Measurements from ENCODE around the gene RTN4RL1. TPM values are rescaled to one million over a fixed set of nuclear protein-coding genes. Genes with fewer than 3 reads are reported as not detected.

RTN4RL1 gene
- total RNA-seq, 2 donors from 2014 or later, result 3.1 to 3.6 TPM

DNA sequence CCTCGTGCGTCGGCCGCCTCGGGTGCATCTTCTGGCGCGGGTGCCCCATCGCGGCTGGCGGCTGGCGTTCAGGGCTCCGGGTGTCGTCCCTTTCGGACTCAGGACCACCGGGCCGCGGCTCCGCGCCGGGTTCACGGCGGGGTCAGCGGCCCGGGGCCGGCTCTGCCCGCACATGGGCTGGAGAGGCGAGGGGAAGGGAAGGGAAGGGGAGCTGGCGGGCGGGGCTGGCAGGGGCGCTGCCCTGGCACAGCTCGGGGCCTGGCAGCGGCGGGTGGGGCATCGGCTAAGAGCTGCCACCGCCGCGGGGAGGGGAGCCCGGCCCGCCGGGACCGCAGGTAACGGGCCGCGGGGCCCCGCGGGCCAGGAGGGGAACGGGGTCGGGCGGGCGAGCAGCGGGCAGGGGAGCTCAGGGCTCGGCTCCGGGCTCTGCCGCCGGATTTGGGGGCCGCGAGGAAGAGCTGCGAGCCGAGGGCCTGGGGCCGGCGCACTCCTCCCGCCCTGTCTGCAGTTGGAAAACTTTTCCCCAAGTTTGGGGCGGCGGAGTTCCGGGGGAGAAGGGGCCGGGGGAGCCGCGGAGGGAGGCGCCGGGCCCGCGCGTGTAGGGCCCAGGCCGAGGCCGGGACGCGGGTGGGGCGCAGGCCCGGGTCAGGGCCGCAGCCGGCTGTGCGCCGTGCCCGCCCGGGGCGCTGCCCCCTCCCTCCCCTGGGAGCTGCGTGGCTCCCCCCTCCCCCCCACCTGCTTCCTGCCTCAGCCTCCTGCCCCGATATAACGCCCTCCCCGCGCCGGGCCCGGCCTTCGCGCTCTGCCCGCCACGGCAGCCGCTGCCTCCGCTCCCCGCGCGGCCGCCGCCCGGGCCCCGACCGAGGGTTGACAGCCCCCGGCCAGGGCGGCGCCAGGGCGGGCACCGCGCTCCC is 30.4 kb upstream of the RTN4RL1 start:
- intact Hi-C loops (cut with DNase I), result loop anchor here (2.0 kb wide), 1 partner anchor 187 kb away; no protein-coding TSS in a partner anchor
- no peaks in the 10 kb centered on the region for H3K36me3 ChIP-seq (replicated peaks in 1 of 2; ENCODE audit: insufficient read depth in 1 of 2, low read depth in 2 of 2)
- H3K27me3 ChIP-seq, result peaks cover 0 to 27% of the 10 kb centered on the region in 2 donors
- peaks cover 66% of the 10 kb centered on the region for H3K4me1 ChIP-seq
- WGBS, 2 donors, result 3 to 9% methylated on average over 17 to 98 of the region's 113 CpGs
- DNase-seq (peak in 1 of 4 donors; percentile 17), ATAC-seq (no peak)
- H3K27ac ChIP-seq, result peak overlapping the region in 3 of 4 donors; percentile 52 to 62 (median 59)
- no peak for TF ChIP-seq POLR2A (IDR thresholded peaks at IDR 0.05)
- TF ChIP-seq, protein P1, sequence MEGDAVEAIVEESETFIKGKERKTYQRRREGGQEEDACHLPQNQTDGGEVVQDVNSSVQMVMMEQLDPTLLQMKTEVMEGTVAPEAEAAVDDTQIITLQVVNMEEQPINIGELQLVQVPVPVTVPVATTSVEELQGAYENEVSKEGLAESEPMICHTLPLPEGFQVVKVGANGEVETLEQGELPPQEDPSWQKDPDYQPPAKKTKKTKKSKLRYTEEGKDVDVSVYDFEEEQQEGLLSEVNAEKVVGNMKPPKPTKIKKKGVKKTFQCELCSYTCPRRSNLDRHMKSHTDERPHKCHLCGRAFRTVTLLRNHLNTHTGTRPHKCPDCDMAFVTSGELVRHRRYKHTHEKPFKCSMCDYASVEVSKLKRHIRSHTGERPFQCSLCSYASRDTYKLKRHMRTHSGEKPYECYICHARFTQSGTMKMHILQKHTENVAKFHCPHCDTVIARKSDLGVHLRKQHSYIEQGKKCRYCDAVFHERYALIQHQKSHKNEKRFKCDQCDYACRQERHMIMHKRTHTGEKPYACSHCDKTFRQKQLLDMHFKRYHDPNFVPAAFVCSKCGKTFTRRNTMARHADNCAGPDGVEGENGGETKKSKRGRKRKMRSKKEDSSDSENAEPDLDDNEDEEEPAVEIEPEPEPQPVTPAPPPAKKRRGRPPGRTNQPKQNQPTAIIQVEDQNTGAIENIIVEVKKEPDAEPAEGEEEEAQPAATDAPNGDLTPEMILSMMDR (IDR thresholded peaks at IDR 0.05), result no peak
- H3K4me3 ChIP-seq, result peak overlapping the region in 1 of 2 donors; percentile 25
- H3K9me3 ChIP-seq, result no peaks in the 10 kb centered on the region

DNA sequence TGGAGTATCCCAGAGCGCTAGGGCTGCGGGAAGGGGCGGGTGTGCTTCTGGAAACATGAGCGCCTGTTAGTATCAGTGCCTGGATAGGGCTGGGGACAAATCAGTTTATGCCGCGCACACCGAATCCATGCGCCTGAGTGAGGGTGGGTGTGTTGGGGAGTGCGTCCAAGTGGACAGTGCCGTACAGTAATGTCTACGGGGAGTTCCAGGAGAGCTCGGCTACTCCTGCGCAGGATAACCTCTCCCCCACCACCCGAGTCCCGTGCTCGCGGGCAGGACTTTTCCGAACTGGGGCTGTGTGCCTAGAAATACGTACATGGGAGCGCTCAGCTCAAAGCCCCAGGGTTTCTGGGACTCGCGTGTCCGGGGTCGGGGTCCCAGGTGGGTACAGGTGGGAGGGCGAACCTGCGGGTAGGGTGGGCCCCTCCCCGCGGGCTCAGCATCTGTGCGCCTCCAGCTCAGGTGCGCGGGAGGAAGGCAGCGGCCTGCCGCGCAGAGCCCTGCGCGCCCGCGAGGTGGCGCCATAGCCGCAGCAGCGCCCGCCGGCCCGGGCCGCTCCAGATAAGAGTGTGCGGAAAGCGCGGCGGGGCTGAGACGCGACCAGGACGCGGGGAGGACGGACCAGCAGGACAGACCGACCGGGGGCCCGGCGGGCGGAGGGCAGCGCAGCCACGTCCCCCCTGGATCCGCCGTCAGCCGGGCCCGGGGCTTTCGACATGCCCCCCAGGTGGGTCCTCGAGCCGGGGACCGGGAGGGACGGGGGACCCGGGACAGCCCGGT is 29.6 kb upstream of the RTN4RL1 start, which contains the start of gene HIC1:
TSS of gene HIC1 (plus strand) at position 592 of the 780 bp plus-strand sequence. CDS start 1,588 bp downstream, outside the sequence.
- TF ChIP-seq POLR2A (IDR thresholded peaks at IDR 0.05), result peak in 2 of 3 donors; percentile 38 to 40
- TF ChIP-seq, protein P1 (IDR thresholded peaks at IDR 0.05), result peak; percentile 52 to 97 (median 94)
- DNase-seq, result peak; percentile 71 to 77 (median 74)
- Histone ChIP-seq H3K36me3 (replicated peaks in 1 of 2; ENCODE audit: insufficient read depth in 1 of 2, low read depth in 2 of 2) (no peaks in the 10 kb centered on the region), H3K9me3 (no peaks in the 10 kb centered on the region), H3K4me3 (peak within 1 kb of the TSS in 1 of 2 donors; percentile 25), H3K4me1 (peaks cover 70% of the 10 kb centered on the region), H3K27me3 (peaks cover 0 to 27% of the 10 kb centered on the region in 2 donors), H3K27ac (peak within 1 kb of the TSS in 3 of 4 donors; percentile 52 to 62 (median 59))
- WGBS, 2 donors, result 0 to 1% methylated on average over 7 to 72 of the region's 72 CpGs
- intact Hi-C loops (cut with DNase I), result no loop called here
- ATAC-seq, result peak; percentile 45

DNA sequence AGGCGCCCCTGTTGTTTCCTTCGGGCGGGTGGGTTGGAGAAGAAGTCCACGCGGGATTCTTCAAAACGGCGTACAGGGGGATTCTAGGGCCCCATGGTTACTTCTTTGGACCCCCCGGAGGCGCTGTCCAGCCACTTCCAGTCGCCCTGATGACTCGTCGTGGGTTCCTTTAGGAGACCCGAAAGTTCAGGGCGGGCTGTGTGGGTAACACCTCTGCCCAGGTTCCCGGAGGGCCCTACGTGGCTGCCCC is 29.1 kb upstream of the RTN4RL1 start:
- DNase-seq, result no peak
- Histone ChIP-seq H3K27me3 (peaks cover 0 to 27% of the 10 kb centered on the region in 2 donors), H3K4me1 (peaks cover 73% of the 10 kb centered on the region), H3K4me3 (no peak overlapping the region), H3K9me3 (no peaks in the 10 kb centered on the region), H3K27ac (peak overlapping the region in 2 of 4 donors; percentile 15 to 26), H3K36me3 (replicated peaks in 1 of 2; ENCODE audit: insufficient read depth in 1 of 2, low read depth in 2 of 2) (no peaks in the 10 kb centered on the region)
- TF ChIP-seq POLR2A (IDR thresholded peaks at IDR 0.05), result no peak
- TF ChIP-seq, protein P1 (IDR thresholded peaks at IDR 0.05), result no peak
- ATAC-seq, result no peak
- 7 to 15% methylated on average over 15 of the region's 16 CpGs for WGBS, 2 donors
- intact Hi-C loops (cut with DNase I), result no loop called here

DNA sequence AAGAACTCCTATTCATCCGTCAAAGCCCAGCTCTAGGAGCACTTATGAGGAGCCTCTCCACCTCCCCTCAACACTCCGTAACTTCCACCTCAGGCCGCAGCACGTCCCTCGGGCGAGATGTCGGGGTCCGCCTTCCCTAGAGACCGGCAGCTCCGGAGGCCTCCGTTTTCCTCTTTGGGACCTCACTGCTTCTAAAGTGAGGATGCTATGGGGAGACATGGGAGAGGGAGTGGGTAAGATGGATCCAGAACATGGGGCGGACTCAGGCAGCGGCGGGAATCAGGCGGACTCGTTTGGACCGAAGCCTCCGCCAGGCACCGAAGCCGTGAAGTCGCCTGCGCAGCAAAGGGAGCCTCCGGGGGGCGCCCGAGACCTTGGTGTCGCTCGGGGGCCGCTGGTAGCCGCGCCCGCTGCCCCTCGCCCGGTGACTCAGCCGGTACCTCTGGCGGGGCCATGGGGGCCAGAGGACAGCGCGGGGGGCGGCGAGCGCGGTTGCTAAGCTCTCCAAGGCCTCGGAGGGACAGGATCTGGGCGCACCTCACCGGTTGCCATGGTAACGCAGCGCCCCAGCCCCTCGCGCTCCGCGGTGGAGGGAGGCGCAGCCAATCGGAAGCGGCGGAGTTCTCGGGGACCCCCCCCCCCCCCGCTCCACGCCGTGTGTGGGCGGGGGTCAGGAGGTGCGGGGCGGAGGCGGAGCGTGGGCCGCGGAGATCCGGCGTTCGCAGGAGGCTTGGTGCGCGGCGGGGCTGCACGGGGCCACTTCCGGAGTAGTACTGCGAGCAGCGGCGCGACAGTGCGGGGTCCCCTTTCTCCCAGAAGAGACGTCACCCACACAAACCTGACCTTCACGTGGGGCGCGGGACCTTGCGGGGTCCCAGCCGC is 28.5 kb upstream of the RTN4RL1 start:
- H3K27me3 ChIP-seq, result peaks cover 0 to 27% of the 10 kb centered on the region in 2 donors
- no peaks in the 10 kb centered on the region for H3K9me3 ChIP-seq
- DNase-seq, result peak; percentile 59 to 70 (median 64)
- ATAC-seq, result no peak
- 5 to 9% methylated on average over 30 to 78 of the region's 84 CpGs for WGBS, 2 donors
- TF ChIP-seq POLR2A (IDR thresholded peaks at IDR 0.05), result no peak
- TF ChIP-seq, protein P1 (IDR thresholded peaks at IDR 0.05), result peak in 6 of 7 experiments; percentile 12 to 41 (median 34)
- no peaks in the 10 kb centered on the region for H3K36me3 ChIP-seq (replicated peaks in 1 of 2; ENCODE audit: insufficient read depth in 1 of 2, low read depth in 2 of 2)
- intact Hi-C loops (cut with DNase I), result no loop called here
- peak overlapping the region in 2 of 4 donors; percentile 15 to 26 for H3K27ac ChIP-seq
- H3K4me1 ChIP-seq, result peaks cover 74% of the 10 kb centered on the region
- H3K4me3 ChIP-seq, result no peak overlapping the region
